Sigmoid colon (tissue), 7 donors: ENCODE data around the gene SH3RF3. TPM values are rescaled to one million over a fixed set of nuclear protein-coding genes. Genes with fewer than 3 reads are reported as not detected.

Experiments
- DNase-seq: peaks from one replicate; pipeline ENCODE4 v3.0.0-alpha.2; 2019
- H3K27ac ChIP-seq, 4 donors: fragments of 200-600 bp; sonication (generic); one replicate each; pipeline ENCODE4 v1.5.1; 2016 to 2019; ENCODE audit warnings: mild to moderate bottlenecking in 1 of 4
- H3K27me3 ChIP-seq, 3 donors: fragments of 200-600 bp; sonication (generic); one replicate each; pipeline ENCODE4 v1.5.1; 2019; ENCODE audit warnings: mild to moderate bottlenecking in 1 of 3
- H3K36me3 ChIP-seq, 4 donors: fragments of 200-600 bp; sonication (generic); one replicate each; pipeline ENCODE4 v1.5.1; 2016 to 2019
- H3K4me1 ChIP-seq, 4 donors: fragments of 200-600 bp; sonication (generic); one replicate each; pipeline ENCODE4 v1.5.1; 2017 to 2019
- H3K4me3 ChIP-seq, 4 donors: fragments of 200-600 bp; sonication (generic); one replicate each; pipeline ENCODE4 v1.5.1; 2017 to 2019; ENCODE audit warnings: mild to moderate bottlenecking in 2 of 4, moderate library complexity in 1 of 4
- H3K9me3 ChIP-seq, 4 donors: fragments of 200-600 bp in 3 of 4; sonication (generic) in 3 of 4; one replicate each; pipeline versions ENCODE4 v1.5.1 to v1.6.1; 2013 to 2019
- CTCF ChIP-seq, 4 experiments: fragments of 450-650 bp in 3 of 4; fragments of 200-600 bp in 1 of 4; IDR thresholded peaks; one replicate each; pipeline ENCODE4 v1.5.1; 2016 to 2019; ENCODE audit warnings: antibody characterized with exemption in 4 of 4, mild to moderate bottlenecking in 3 of 4, moderate library complexity in 2 of 4
- EP300 ChIP-seq, 4 donors: sonication (generic); formaldehyde crosslinking; IDR thresholded peaks; one replicate each; pipeline ENCODE4 v1.6.1; 2017; ENCODE audit warnings: antibody characterized with exemption in 4 of 4
- POLR2A ChIP-seq, 2 donors: fragments of 450-650 bp; IDR thresholded peaks; one replicate each; pipeline ENCODE4 v1.6.1; 2016; ENCODE audit warnings: antibody characterized with exemption in 2 of 2, mild to moderate bottlenecking in 2 of 2, moderate library complexity in 2 of 2
- POLR2AphosphoS5 ChIP-seq, 4 donors: sonication (generic); formaldehyde crosslinking; IDR thresholded peaks; one replicate each; pipeline ENCODE4 v1.6.1; 2017; ENCODE audit warnings: antibody characterized with exemption in 4 of 4
- WGBS, 2 donors: extraction: QIAGEN DNeasy Blood & Tissue Kit; methylation state at CpG; one replicate each; pipeline ENCODE4 v1.1.7; 2013; 5-methylcytosine and 5-hydroxymethylcytosine counted together
- intact Hi-C: fragments of 100-400 bp; cut with DNase I; formaldehyde crosslinking; loops from one replicate; pipeline ENCODE4 v1.15.1; 2023
- polyA plus RNA-seq, 3 donors: library from polyadenylated mRNA; stranded (reverse); fragments of 200-250 nt; gene quantifications; one replicate each; pipeline ENCODE4 v1.2.3, GENCODE V29; 2013
- total RNA-seq, 4 donors: library from RNA; depleted of rRNA; stranded (reverse); fragments of >200 nt; gene quantifications; one replicate each; pipeline ENCODE4 v1.1.0, GENCODE V29; 2016
- donor health status: healthy with polysubstance abuse.
- donor health status: Bipolar disorder and iron deficiency.
- donor health status: healthy.

SH3RF3 gene
- total and polyA plus RNA-seq, 7 donors: 0.69 to 10.0 (median 3.4) TPM

- DNase-seq: peak; percentile 47
- no peak for TF ChIP-seq POLR2A (IDR thresholded peaks at IDR 0.05)
- TF ChIP-seq POLR2AphosphoS5 (IDR thresholded peaks at IDR 0.05): no peak
- TF ChIP-seq CTCF (IDR thresholded peaks at IDR 0.05): no peak
- TF ChIP-seq EP300 (IDR thresholded peaks at IDR 0.05): no peak
- Histone ChIP-seq H3K27ac (peak overlapping the region in 3 of 4 donors; percentile 33 to 76 (median 70)), H3K4me3 (no peak overlapping the region), H3K4me1 (peaks cover 0 to 33% (median 23%) of the 10 kb centered on the region in 4 donors), H3K27me3 (no peaks in the 10 kb centered on the region), H3K36me3 (peaks cover 0 to 3% (median 0%) of the 10 kb centered on the region in 4 donors), H3K9me3 (peaks cover 0 to 2% (median 0%) of the 10 kb centered on the region in 4 donors)
- WGBS, 2 donors: 80 to 85% methylated on average over 6 of the region's 6 CpGs
- intact Hi-C loops: no loop called here
These were observed 318.8 kb downstream of the SH3RF3 start for GRCh38 chr2:109447776-109448175.

GRCh38 chr2:109448207-109448606, 319.2 kb downstream of the SH3RF3 start:
- no peak overlapping the region for H3K4me3 ChIP-seq
- peaks cover 0 to 33% (median 23%) of the 10 kb centered on the region in 4 donors for H3K4me1 ChIP-seq
- H3K27ac ChIP-seq: peak overlapping the region in 2 of 4 donors; percentile 19 to 76
- no peaks in the 10 kb centered on the region for H3K9me3 ChIP-seq
- TF ChIP-seq CTCF (IDR thresholded peaks at IDR 0.05) (no peak), EP300 (IDR thresholded peaks at IDR 0.05) (no peak), POLR2A (IDR thresholded peaks at IDR 0.05) (no peak), POLR2AphosphoS5 (IDR thresholded peaks at IDR 0.05) (no peak)
- peak; percentile 9 for DNase-seq
- peaks cover 0 to 3% (median 0%) of the 10 kb centered on the region in 4 donors for H3K36me3 ChIP-seq
- H3K27me3 ChIP-seq: no peaks in the 10 kb centered on the region
- intact Hi-C loops: no loop called here
- 93 to 95% methylated on average over 4 of the region's 4 CpGs for WGBS, 2 donors

GRCh38 chr2:109448946-109449788, 320.2 kb downstream of the SH3RF3 start:
- H3K4me1 ChIP-seq: peaks cover 0 to 33% (median 23%) of the 10 kb centered on the region in 4 donors
- intact Hi-C loops: no loop called here
- WGBS, 2 donors: 64 to 79% methylated on average over 20 of the region's 20 CpGs

GRCh38 chr2:109450574-109451273, 321.7 kb downstream of the SH3RF3 start:
- TF ChIP-seq CTCF (IDR thresholded peaks at IDR 0.05): no peak
- TF ChIP-seq POLR2AphosphoS5 (IDR thresholded peaks at IDR 0.05): no peak
- no peak for TF ChIP-seq POLR2A (IDR thresholded peaks at IDR 0.05)
- TF ChIP-seq EP300 (IDR thresholded peaks at IDR 0.05): no peak
- Histone ChIP-seq H3K27ac (no peak overlapping the region), H3K4me3 (no peak overlapping the region), H3K9me3 (no peaks in the 10 kb centered on the region), H3K36me3 (peaks cover 0 to 3% (median 0%) of the 10 kb centered on the region in 4 donors), H3K27me3 (no peaks in the 10 kb centered on the region), H3K4me1 (peaks cover 0 to 35% (median 23%) of the 10 kb centered on the region in 4 donors)
- intact Hi-C loops: no loop called here
- peak; percentile 67 for DNase-seq
- 82 to 83% methylated on average over 12 of the region's 12 CpGs for WGBS, 2 donors

More at GRCh38 chr2:109448946-109449788, 320.2 kb downstream of the SH3RF3 start:
- no peak for TF ChIP-seq EP300 (IDR thresholded peaks at IDR 0.05)
- TF ChIP-seq POLR2AphosphoS5 (IDR thresholded peaks at IDR 0.05): peak in 2 of 4 donors; percentile 15 to 25
- TF ChIP-seq CTCF (IDR thresholded peaks at IDR 0.05): peak in 1 of 4 experiments; percentile 10
- TF ChIP-seq POLR2A (IDR thresholded peaks at IDR 0.05): no peak
- Histone ChIP-seq H3K4me3 (no peak overlapping the region), H3K27me3 (no peaks in the 10 kb centered on the region), H3K27ac (peak overlapping the region in 2 of 4 donors; percentile 39 to 76), H3K36me3 (peaks cover 0 to 3% (median 0%) of the 10 kb centered on the region in 4 donors), H3K9me3 (no peaks in the 10 kb centered on the region)
- DNase-seq: peak; percentile 53
